HCT116 (cell line): ENCODE data around the gene CRYBG2. TPM values are rescaled to one million over a fixed set of nuclear protein-coding genes. Genes with fewer than 3 reads are reported as not detected.
A peak's percentile ranks its signal among the peaks of the same experiment; 100 is the strongest.

ENCODE experiments used
- ATAC-seq: fragments of 200-7000 bp; cut with Tn5 transposase; 2 replicates; pipeline ENCODE4 v1.9.1; 2020; ENCODE audit warnings: mild to moderate bottlenecking, moderate library complexity
- BruUV-seq: library from RNA; stranded (reverse); fragments of 400-500 nt; replicated peaks from 2 replicates; lab custom pipeline; 2021; lab: Mats Ljungman, UMichigan
- CTCF ChIA-PET: fragments of 300-600 bp; sonication (Branson Sonifier 250); formaldehyde crosslinking; loops from one replicate; lab custom pipeline; 2021; ENCODE audit warnings: antibody characterized with exemption; lab: Charles Lee
- POLR2A ChIA-PET: fragments of 300-600, 350-600 bp; sonication (Branson Sonifier 250); formaldehyde crosslinking; loops from one replicate; lab custom pipeline; 2021; ENCODE audit warnings: antibody characterized with exemption; lab: Charles Lee
- RAD21 ChIA-PET, 2 experiments: fragments of 300-600 bp; sonication (Branson Sonifier 250); formaldehyde crosslinking; loops; one replicate each; lab custom pipeline; 2023; ENCODE audit warnings: low total read pairs in 2 of 2; ENCODE audit not compliant: uncharacterized antibody in 2 of 2, unreplicated experiment in 2 of 2, low non-redundant PET in 1 of 2; lab: Charles Lee
- DNase-seq: peaks from one replicate; pipeline ENCODE4 v3.0.0-alpha.2; 2010; ENCODE audit warnings: low read depth, low spot score
- H2AFZ ChIP-seq: fragments of 200-600 bp; shearing (Covaris generic), sonication (generic); 2 replicates; pipeline ENCODE4 v1.6.1; 2017; ENCODE audit warnings: low read depth, mixed run types, mixed read lengths, antibody characterized with exemption, low read length; ENCODE audit not compliant: poor library complexity, severe bottlenecking
- H3K27ac ChIP-seq: 2 replicates; pipeline ENCODE4 v1.5.1; 2012; ENCODE audit warnings: low read depth, low read length
- H3K27me3 ChIP-seq: fragments of 200-600 bp; sonication (generic); 2 replicates; pipeline ENCODE4 v1.6.1; 2016; ENCODE audit warnings: mixed run types, low read length, mixed read lengths; ENCODE audit not compliant: insufficient read depth
- H3K36me3 ChIP-seq, 2 experiments: fragments of 200-500 bp in 1 of 2; fragments of 200-600 bp in 1 of 2; sonication (Bioruptor generic) in 1 of 2; sonication (generic) in 1 of 2; 2 replicates each; pipeline versions ENCODE4 v1.5.1 to v1.6.1; 2014 to 2016; ENCODE audit warnings: low read length in 2 of 2, inconsistent platforms in 1 of 2, mixed read lengths in 1 of 2, mixed run types in 1 of 2; ENCODE audit not compliant: insufficient read depth in 2 of 2, control insufficient read depth in 1 of 2
- H3K4me1 ChIP-seq, 2 experiments: fragments of 200-600 bp in 1 of 2; sonication (generic) in 1 of 2; 2 replicates each; pipeline versions ENCODE4 v1.5.1 to v1.6.1; 2012 to 2017; ENCODE audit warnings: low read length in 2 of 2, inconsistent platforms in 1 of 2, mild to moderate bottlenecking in 1 of 2, mixed read lengths in 1 of 2, mixed run types in 1 of 2, moderate library complexity in 1 of 2; ENCODE audit not compliant: insufficient read depth in 2 of 2, control insufficient read depth in 1 of 2
- H3K4me2 ChIP-seq: fragments of 200-600 bp; sonication (generic); 2 replicates; pipeline ENCODE4 v1.6.1; 2017; ENCODE audit warnings: mixed run types, low read length, mixed read lengths
- H3K4me3 ChIP-seq, 2 experiments: fragments of 200-600 bp in 1 of 2; sonication (generic) in 1 of 2; replicated peaks in 1 of 2; 2 replicates each; pipeline ENCODE4 v1.5.1; 2011 to 2016; ENCODE audit warnings: low read length in 2 of 2, control low read depth in 1 of 2, low read depth in 1 of 2, mild to moderate bottlenecking in 1 of 2, mixed read lengths in 1 of 2, mixed run types in 1 of 2
- H3K79me2 ChIP-seq: fragments of 200-600 bp; sonication (generic); 2 replicates; pipeline ENCODE4 v1.6.1; 2017; ENCODE audit warnings: mild to moderate bottlenecking, mixed run types, low read length, moderate library complexity, mixed read lengths; ENCODE audit not compliant: insufficient read depth
- H3K9ac ChIP-seq: fragments of 200-600 bp; sonication (generic); 2 replicates; pipeline ENCODE4 v1.6.1; 2016; ENCODE audit warnings: low read length, mixed read lengths
- H3K9me2 ChIP-seq: fragments of 200-600 bp; sonication (generic), shearing (Covaris generic); 2 replicates; pipeline ENCODE4 v1.6.1; 2017; ENCODE audit warnings: mixed run types, mild to moderate bottlenecking, moderate library complexity; ENCODE audit not compliant: insufficient read depth
- H3K9me3 ChIP-seq, 2 experiments: fragments of 200-500 bp in 1 of 2; fragments of 200-600 bp in 1 of 2; sonication (Bioruptor generic) in 1 of 2; sonication (generic) in 1 of 2; 2 replicates each; pipeline ENCODE4 v1.6.1; 2014 to 2017; ENCODE audit warnings: low read length in 2 of 2, mixed read lengths in 2 of 2, inconsistent platforms in 1 of 2, low read depth in 1 of 2, mild to moderate bottlenecking in 1 of 2, mixed run types in 1 of 2, moderate library complexity in 1 of 2; ENCODE audit not compliant: control insufficient read depth in 1 of 2, insufficient read depth in 1 of 2
- H4K20me1 ChIP-seq: fragments of 200-600 bp; sonication (generic), shearing (Covaris generic); 2 replicates; pipeline ENCODE4 v1.6.1; 2017; ENCODE audit warnings: mixed run types, mild to moderate bottlenecking, moderate library complexity; ENCODE audit not compliant: insufficient read depth
- EZH2phosphoT487 ChIP-seq: fragments of 200-600 bp; IDR thresholded peaks from 2 replicates; pipeline ENCODE4 v1.6.1; 2018; ENCODE audit warnings: antibody characterized with exemption, borderline replicate concordance
- JUND ChIP-seq: IDR thresholded peaks from 2 replicates; pipeline ENCODE4 v1.6.1; 2012
- MAX ChIP-seq: IDR thresholded peaks from 2 replicates; pipeline ENCODE4 v1.6.1; 2012
- POLR2AphosphoS5 ChIP-seq: IDR thresholded peaks from 2 replicates; pipeline ENCODE4 v1.6.1; 2011; ENCODE audit warnings: mild to moderate bottlenecking, low read depth, low read length, moderate library complexity
- REST ChIP-seq: IDR thresholded peaks from 2 replicates; pipeline ENCODE4 v1.6.1; 2012; ENCODE audit warnings: low read depth
- SIN3A ChIP-seq: IDR thresholded peaks from 2 replicates; pipeline ENCODE4 v1.6.1; 2012; ENCODE audit warnings: low read depth
- SP1 ChIP-seq: IDR thresholded peaks from 2 replicates; pipeline ENCODE4 v1.6.1; 2012; ENCODE audit warnings: low read depth
- SRF ChIP-seq: IDR thresholded peaks from 2 replicates; pipeline ENCODE4 v1.6.1; 2012; ENCODE audit warnings: low read depth
- ZBTB33 ChIP-seq: IDR thresholded peaks from 2 replicates; pipeline ENCODE4 v1.6.1; 2011; ENCODE audit warnings: mild to moderate bottlenecking, low read length, moderate library complexity; ENCODE audit not compliant: insufficient replicate concordance; ENCODE audit errors: extremely low read depth
- intact Hi-C: fragments of 100-400 bp; cut with micrococcal nuclease; formaldehyde crosslinking; loops from 2 replicates; pipeline ENCODE4 v1.10.0; 2022
- total RNA-seq: library from RNA; stranded (reverse); gene quantifications from one replicate; pipeline ENCODE4 v1.2.1, GENCODE V29; 2021; ENCODE audit not compliant: unreplicated experiment
- TF ChIP-seq, protein P1 (sequence below): IDR thresholded peaks from 2 replicates; pipeline ENCODE4 v1.6.1; 2012

CRYBG2 gene
- total RNA-seq, 1 experiment from 2014 or later: 10.5 TPM

GRCh38 chr1:26283871-26284596, 69.9 kb downstream of the CRYBG2 start:
- Histone ChIP-seq H3K9ac (peak overlapping the region; percentile 50), H3K4me2 (peak overlapping the region; percentile 79), H3K36me3 (no peaks in the 10 kb centered on the region; a peak in 1 of 4 replicates), H3K9me3 (no peaks in the 10 kb centered on the region), H2AFZ (no peak overlapping the region), H3K27ac (peak overlapping the region; percentile 58), H3K27me3 (no peaks in the 10 kb centered on the region), H3K4me3 (peak overlapping the region in 1 of 2 experiments; percentile 31; a peak in 2 of 4 replicates), H4K20me1 (no peaks in the 10 kb centered on the region), H3K79me2 (peaks cover 16% of the 10 kb centered on the region), H3K9me2 (no peaks in the 10 kb centered on the region), H3K4me1 (peaks cover 29 to 74% of the 10 kb centered on the region in 2 experiments)
- TF ChIP-seq EZH2phosphoT487 (no peak), POLR2AphosphoS5 (0 out of 2 replicates have a peak, but pooled peaks have one; percentile 8)
- ChIA-PET POLR2A (interaction anchor here (0.6 to 1.5 kb wide), 2 partner anchors 39 to 67 kb away, joined by 3 to 4 read pairs; no protein-coding TSS in a partner anchor), RAD21 (interaction anchor here (1.3 to 2.1 kb wide), 4 partner anchors 38 to 108 kb away, joined by 4 to 11 read pairs (median 4); no protein-coding TSS in a partner anchor), CTCF (interaction anchor here (0.7 to 4.3 kb wide), 17 partner anchors 8 to 388 kb away, joined by 3 to 50 read pairs (median 11); partner anchors contain the start of gene CEP85)
- no peak for ATAC-seq
- BruUV-seq: no TSS peak
- intact Hi-C loops: loop anchor here (2.0 kb wide), 1 partner anchor 133 kb away; no protein-coding TSS in a partner anchor
- DNase-seq: no peak

DNA sequence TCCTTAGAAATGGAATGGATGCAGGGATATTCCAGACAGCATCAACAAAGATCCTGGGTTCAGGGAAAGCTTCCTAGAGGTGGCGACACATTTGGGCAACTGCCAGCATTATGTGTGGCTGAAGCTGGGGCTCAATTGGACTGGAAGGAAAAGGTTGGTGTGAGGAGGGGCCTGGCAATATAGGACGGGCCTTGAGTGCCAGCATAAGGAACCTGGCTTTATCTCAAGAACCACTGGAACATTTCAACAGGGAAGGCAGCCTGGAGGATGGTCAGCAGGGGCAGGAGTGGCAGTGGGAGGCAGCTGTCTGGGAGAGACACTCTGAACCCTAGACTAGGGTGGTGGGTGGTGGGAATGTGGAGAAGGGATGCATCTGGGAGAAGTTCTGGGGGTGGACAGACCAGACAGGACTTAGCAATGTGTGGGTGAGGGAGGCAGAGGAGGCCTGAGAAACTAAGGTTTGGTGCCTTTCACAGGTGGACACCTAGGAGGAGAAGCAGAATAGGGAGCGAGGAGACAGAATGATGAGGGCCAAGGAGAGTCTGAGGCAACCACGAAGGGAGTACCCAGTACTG, 70.6 kb downstream of the CRYBG2 start:
- DNase-seq (no peak), ATAC-seq (no peak)
- peak overlapping the region; percentile 79 for H3K4me2 ChIP-seq
- BruUV-seq: no TSS peak
- ChIA-PET RAD21 (no interaction called here), POLR2A (interaction anchor here (0.6 to 1.5 kb wide), 2 partner anchors 40 to 68 kb away, joined by 3 to 4 read pairs; no protein-coding TSS in a partner anchor), CTCF (interaction anchor here (2.8 to 4.3 kb wide), 5 partner anchors 7 to 134 kb away, joined by 16 to 50 read pairs (median 47); partner anchors contain the start of gene CEP85)
- H3K9me2 ChIP-seq: no peaks in the 10 kb centered on the region
- H3K36me3 ChIP-seq: no peaks in the 10 kb centered on the region; a peak in 1 of 4 replicates
- peak overlapping the region; percentile 58; the same call in 1 of the 2 replicates for H3K27ac ChIP-seq
- peaks cover 35 to 81% of the 10 kb centered on the region in 2 experiments for H3K4me1 ChIP-seq
- no peak overlapping the region for H3K9ac ChIP-seq
- intact Hi-C loops: no loop called here
- no peak overlapping the region for H3K4me3 ChIP-seq
- no peaks in the 10 kb centered on the region for H3K9me3 ChIP-seq
- no peaks in the 10 kb centered on the region for H3K27me3 ChIP-seq
- peaks cover 16% of the 10 kb centered on the region for H3K79me2 ChIP-seq
- H2AFZ ChIP-seq: no peak overlapping the region
- no peaks in the 10 kb centered on the region for H4K20me1 ChIP-seq
- TF ChIP-seq POLR2AphosphoS5: no peak; the same call in 1 of the 2 replicates
- no peak for TF ChIP-seq SIN3A
- TF ChIP-seq JUND: no peak
- no peak for TF ChIP-seq SRF
- TF ChIP-seq, protein P1, sequence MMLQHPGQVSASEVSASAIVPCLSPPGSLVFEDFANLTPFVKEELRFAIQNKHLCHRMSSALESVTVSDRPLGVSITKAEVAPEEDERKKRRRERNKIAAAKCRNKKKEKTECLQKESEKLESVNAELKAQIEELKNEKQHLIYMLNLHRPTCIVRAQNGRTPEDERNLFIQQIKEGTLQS: no peak
- no peak for TF ChIP-seq ZBTB33
- no peak for TF ChIP-seq EZH2phosphoT487
- TF ChIP-seq MAX: no peak
- TF ChIP-seq SP1: no peak
- no peak for TF ChIP-seq REST
